NK-92 treated with Interleukin-12 subunit alpha and Interleukin-12 subunit beta, amount 100 ng/mL, for 24 hours (cell line): ENCODE measurements around the gene MN1.

Experiments used
- DNase-seq: peaks from one replicate; lab custom pipeline; 2025; lab: John Stamatoyannopoulos, UW

MN1 gene

GRCh38 chr22:27740202-27740748, 61.3 kb downstream of the MN1 start:
- no peak for DNase-seq

GRCh38 chr22:27737521-27737920, 64.0 kb downstream of the MN1 start:
- DNase-seq = no peak

DNA sequence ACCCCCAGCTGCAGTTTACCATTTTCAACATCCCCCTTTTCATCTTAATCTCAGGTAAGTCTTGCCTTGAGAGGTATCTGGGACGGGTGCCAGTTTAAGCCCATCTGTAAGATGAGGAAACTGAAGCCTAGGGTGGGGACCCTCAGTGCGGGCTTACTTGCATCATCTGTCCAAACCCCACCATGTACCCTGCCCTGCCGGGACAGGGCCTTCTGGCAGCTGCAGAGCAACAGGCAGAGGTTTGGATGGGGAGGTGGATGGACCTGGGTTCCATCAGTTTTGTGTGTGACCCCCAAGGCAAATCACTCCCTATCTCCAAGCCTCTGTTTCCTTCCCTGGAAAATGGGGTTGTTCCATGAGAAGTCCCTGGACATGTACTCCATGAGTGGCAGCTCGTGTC, 67.5 kb downstream of the MN1 start:
- DNase-seq = no peak

DNA sequence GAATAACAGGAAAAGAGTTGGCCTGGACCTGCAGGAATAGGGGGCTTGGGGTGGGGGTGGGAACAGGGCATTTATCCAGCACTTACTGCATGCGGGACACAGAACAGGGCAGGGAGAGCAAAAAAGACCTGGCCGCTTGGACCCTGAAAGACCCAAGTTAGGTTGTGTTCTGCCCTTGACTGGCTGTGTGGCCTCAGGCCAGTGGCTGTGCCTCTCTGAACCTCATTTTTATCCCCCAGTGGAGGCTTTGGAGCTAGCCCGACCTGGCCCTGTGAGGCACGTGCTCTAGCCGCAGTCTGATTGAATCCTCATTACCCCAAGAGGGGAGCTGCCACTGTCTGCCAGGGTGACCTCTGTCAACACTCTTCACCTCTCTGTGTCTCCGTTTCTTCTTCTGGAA, 68.7 kb downstream of the MN1 start:
- no peak for DNase-seq

DNA sequence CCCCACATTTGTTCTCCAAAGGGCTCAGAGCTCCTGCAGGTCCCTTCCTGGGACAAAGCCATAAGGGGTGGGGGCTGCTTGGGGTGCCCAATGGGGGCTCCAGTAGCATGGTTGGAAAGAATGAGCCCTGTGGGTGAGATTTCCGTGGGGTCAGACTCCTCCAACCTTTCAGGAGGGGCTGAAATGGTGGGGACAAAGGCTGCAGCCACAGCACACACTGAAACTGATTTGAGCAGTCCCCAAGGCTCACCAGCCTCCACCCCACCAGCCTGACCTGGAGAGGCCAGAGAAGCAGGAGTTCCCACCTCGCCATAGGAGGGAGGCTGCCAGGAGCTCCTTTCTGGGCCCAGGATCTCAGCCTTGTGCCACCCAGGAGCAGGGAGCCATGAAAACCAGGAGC, 69.2 kb downstream of the MN1 start:
- no peak for DNase-seq

DNA sequence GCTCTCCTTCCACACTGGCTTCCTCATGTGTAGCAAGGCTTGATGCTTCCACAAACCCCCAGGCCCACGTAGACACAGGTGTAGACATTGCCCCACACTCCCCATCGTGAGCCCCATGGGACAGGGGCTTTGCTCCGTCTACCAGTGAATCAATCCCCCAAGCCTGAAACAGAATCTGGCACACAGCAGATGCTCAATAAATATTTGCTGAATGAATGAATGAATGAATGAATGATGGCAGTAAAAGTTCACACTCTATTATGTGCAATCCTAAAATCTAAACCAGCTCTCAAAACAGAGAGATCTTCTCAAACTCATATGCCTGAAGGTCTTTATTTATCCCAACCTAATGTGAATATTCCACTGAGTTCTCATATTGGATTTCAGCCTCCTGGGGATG, 69.9 kb downstream of the MN1 start:
- no peak for DNase-seq

GRCh38 chr22:27730641-27731433, 70.7 kb downstream of the MN1 start:
- DNase-seq = no peak

DNA sequence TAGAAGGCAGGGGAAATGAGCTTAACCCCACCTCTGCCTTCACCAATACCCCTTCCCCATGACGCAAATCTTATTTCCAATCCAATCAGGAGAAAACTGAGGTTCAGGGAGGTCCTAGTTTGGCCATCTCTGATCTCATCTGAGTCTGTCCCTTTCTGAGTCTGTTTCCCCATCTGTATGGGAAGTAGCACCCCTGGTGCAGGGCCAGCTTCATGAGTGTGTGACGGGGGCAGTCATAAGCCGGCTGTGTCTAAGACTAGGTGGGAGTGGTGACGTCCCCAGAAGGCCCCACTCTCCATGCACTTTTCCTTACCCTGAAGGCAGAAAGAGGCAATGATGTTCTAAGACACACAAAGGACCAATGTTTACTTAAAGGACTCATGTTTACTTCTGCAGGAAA, 72.3 kb downstream of the MN1 start:
- DNase-seq = no peak

DNA sequence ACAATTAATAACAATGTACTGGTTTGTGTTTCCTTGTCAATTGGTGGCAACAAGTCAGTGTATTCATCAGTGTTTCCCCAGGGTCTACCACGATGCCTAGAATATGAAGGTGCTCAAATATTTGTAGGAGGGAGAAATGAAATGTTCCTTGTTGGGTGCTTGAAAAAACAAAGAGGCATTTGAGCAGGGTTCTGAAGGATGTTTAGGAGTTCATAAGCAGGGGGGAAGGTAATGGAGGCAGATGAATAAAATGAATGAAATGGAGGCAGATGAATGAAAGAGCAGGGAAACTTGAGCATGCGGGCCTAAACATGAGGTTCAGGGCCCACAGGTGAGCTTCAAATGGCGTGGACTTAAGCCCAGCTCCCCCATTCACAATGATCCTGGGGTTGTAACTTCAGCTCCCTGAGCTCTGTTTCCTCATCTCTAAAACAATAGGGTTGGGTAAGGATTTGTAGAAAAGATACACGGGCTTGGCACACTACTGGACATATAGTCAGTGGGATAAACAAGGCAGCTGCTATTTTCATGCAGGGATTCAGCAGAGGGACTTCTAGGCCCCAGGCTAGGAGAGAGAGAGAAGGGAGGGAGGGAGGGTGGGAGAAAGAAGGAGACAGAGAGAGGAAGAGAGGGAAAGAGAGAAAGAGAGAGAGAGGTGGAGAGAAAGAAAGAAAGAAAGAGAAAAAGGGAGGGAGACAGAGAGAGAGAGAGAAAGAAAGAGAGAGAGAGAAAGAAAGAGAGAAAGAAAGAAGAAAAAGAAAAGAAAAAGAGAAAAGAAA, 73.7 kb downstream of the MN1 start:
- DNase-seq = no peak

DNA sequence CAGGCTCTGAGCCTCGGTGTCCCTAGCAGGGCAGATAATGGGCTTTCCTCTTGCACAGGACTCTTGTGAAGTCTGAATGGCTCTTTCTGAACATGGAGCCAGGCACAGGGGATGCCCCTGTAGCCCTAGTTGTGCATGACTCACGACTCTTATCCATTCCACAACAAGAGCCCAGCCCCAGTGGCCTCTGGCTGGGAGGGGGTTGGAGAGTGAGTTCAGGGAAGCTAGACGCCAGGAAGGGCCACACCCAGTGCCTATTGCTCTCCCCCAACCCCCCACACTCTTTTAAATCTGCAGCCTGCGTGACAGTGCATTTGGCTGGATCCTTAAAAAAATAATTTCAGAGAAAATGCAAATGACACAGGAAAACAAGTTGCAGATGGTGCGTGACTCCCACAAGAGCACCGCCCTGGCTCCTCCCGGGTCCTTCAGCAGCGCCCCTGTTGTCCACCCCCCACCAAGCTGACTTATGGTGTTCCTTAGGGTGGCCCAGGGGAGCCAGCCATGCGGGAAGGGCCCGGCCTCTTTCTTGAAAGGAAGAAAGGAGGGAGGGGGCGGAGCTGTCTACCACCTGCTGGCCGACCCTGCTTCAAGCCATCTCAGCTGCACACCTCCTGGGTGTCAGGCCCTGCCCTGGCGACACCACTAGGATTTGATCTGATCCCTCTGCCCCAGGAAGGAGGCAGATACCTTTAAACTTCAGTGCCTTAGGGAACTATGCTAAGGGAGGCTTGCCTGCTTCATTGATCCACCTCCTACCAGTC, 74.7 kb downstream of the MN1 start:
- DNase-seq = no peak

GRCh38 chr22:27726331-27726685, 75.2 kb downstream of the MN1 start:
- DNase-seq = no peak

- DNase-seq = no peak
Observed at GRCh38 chr22:27725661-27726060, 75.9 kb downstream of the MN1 start.

GRCh38 chr22:27724709-27725108, 76.8 kb downstream of the MN1 start:
- no peak for DNase-seq

DNA sequence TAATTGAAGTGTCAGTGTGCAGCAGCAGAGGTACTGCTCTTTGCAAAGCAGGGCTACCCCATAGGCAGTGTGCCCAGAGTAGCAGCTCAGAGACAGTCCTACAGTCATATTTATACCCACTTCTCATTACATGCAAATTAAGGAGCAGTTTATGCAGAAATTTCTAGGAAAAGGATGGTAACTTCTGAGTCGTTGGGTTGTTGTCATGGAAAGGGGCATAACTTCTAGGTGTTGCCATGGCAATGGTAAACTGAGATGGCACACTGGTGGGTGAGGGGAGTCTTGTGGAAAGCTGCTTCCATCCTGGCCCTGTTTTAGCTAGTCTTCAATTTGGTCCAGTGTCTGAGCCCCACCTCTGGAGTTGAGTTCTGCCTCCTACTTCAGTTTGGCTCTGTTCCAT, 77.4 kb downstream of the MN1 start:
- no peak for DNase-seq

DNA sequence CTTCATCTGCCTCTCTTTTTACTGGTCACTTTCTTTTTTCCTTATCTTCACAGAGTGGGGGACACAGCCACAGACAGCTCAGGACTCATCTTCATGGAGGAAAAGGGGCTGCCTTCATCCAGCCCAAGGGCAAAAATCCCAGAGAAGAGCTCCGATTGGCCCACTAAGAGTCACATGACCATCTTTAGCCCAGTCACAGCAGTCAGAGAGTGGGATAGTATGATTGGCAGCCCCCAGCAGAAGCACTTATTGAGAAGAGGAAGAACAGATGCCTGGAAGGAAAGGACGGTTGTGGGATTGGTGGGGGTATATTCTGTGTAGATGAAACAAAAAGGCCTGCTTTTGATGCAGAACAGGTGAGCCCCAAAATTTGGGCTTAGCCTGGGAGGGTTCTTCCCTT, 77.8 kb downstream of the MN1 start:
- DNase-seq = no peak

- no peak for DNase-seq
Observed at GRCh38 chr22:27723158-27723557, 78.4 kb downstream of the MN1 start.

DNA sequence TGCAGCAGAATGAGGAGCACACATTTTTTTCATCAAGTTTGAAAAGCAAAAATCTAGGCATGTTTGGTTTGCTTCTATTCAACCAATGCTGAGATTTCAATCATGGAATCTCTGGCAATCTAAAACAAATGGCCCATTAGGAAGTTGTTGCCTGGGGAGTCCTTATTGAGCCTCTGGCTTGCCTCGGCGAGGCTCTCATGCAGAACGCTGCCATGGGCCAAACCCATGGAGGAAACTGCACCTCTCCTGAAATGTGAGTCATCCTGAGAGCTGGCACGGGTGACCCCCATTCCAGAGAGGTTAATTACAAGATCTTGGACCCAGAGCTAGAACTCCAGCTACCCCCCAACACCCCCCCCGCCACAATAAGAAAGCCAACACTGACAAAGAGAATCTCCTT, 80.7 kb downstream of the MN1 start:
- DNase-seq = no peak

- no peak for DNase-seq
Observed at GRCh38 chr22:27719535-27720227, 81.9 kb downstream of the MN1 start.

GRCh38 chr22:27719036-27719347, 82.6 kb downstream of the MN1 start:
- DNase-seq = no peak

DNA sequence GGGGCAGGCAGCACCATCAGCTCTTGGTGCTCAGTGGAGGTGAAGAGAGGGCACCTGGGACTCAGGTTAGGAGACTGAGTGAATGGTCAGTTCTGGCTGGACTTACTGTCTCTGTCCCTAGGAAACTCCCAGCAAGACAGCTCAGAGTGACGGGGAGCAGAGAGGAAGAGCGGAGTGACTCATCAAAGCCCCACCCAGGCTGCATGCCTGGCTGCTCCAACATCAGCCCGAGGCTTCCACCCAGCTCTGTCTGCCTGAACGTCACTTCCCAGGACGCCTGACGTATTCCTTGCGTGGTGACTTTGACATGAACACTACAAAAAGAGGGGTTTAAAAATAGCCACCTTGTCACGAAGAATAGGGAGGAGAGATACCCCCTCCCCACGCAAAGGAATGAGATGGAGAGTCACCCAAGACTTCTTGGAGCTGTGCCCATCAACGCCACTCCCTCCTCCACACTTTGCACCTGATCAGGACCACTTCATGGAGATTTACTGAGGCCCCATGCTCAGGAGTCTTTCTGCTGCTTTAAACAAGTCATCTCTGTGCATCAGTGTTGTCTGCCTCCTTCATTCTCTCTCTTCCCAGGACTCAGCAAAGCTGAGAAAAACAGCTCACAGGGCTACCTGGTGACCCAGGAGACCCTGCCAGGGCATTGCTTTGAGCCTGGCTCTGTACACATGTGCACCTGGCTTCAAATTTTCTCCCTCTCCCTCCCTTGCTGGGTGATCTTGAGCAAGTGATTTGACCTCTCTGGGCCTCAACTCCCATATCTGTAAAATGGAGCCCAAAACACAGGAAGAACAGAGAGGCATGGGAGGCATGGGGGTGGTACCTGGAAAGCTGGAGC, 83.1 kb downstream of the MN1 start:
- DNase-seq = no peak

- DNase-seq = no peak
Observed at GRCh38 chr22:27717094-27717493, 84.5 kb downstream of the MN1 start.
